22Rv1 (cell line): ENCODE data around the gene TIMM44.

Source experiments
- H3K27ac ChIP-seq: fragments of 450-650 bp; 2 replicates; pipeline ENCODE4 v1.5.1; 2017
- ZFX ChIP-seq: fragments of 450-650 bp; IDR thresholded peaks from 2 replicates; pipeline ENCODE4 v1.6.1; 2017; ENCODE audit warnings: antibody characterized with exemption, borderline replicate concordance
- TF ChIP-seq, protein P1 (sequence below): fragments of 450-650 bp; IDR thresholded peaks from 2 replicates; pipeline ENCODE4 v1.5.1; 2017; ENCODE audit warnings: mild to moderate bottlenecking

Gene TIMM44

DNA sequence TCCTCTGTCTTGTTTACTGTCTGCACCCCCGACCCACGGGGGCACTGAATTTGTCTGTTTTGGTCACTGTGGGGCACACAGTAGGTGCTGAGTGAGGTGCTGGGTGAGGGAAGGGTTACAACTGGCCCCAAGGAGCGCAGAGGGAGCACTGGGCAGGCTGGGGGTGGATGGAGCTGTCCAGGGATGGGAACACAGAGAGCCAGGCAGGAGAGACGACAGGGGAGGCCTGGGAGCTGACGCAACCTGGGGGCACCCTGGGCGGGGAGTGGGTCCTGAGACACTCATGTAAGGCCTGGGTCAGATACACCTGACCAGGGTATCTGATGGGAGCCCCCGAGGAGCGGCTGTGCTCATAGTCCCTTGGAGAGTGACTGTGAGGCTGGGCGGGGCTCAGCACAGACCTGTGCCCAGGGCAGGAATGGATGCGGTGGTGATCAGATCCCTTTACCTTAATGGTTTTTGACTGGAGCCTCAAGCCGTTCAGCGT, 37.2 kb upstream of the TIMM44 start:
- H3K27ac ChIP-seq: no peak overlapping the region
- no peak for TF ChIP-seq ZFX
- TF ChIP-seq, protein P1, sequence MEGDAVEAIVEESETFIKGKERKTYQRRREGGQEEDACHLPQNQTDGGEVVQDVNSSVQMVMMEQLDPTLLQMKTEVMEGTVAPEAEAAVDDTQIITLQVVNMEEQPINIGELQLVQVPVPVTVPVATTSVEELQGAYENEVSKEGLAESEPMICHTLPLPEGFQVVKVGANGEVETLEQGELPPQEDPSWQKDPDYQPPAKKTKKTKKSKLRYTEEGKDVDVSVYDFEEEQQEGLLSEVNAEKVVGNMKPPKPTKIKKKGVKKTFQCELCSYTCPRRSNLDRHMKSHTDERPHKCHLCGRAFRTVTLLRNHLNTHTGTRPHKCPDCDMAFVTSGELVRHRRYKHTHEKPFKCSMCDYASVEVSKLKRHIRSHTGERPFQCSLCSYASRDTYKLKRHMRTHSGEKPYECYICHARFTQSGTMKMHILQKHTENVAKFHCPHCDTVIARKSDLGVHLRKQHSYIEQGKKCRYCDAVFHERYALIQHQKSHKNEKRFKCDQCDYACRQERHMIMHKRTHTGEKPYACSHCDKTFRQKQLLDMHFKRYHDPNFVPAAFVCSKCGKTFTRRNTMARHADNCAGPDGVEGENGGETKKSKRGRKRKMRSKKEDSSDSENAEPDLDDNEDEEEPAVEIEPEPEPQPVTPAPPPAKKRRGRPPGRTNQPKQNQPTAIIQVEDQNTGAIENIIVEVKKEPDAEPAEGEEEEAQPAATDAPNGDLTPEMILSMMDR: no peak

DNA sequence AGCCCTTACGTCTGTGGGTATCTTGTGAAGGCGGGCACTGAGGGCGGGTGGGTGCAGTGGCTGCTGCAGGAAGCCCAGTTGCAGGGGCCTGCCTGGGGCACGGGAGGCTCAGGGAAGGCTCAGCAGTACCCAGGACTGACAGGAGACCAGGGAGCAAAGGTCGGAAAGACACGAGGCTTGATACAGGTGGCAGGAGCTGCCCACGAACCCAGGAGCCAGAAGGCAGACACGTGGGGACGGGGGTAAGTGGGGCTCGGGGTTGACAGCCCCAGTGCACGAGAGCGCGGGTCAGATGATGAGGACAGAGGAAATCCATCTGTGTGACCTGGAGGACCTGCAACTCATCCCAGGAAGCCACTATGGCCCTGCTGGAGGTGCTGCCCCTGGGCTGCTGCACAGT, 36.7 kb upstream of the TIMM44 start:
- TF ChIP-seq, protein P1: no peak
- TF ChIP-seq ZFX: no peak
- H3K27ac ChIP-seq: no peak overlapping the region

DNA sequence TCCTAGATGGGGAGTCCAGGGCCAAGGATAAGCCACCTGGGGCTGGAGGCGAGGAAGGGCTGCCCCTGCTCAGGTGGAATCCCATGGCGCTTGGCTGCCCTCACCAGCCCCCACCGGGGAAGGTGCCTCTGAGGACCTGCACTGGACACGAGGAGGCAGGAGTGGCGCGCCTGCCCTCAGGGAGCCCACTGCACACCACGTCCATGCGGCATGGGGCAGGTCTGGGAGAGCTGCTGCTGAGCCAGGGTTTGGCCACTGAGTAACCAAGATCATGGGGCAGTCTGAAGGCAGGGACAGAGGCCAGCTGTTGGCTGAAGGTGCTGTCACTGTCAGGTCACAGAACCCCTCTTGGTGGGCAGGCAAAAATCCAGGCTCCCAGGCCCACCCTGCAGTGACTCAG, 36.1 kb upstream of the TIMM44 start:
- H3K27ac ChIP-seq: no peak overlapping the region
- TF ChIP-seq, protein P1: no peak
- no peak for TF ChIP-seq ZFX

DNA sequence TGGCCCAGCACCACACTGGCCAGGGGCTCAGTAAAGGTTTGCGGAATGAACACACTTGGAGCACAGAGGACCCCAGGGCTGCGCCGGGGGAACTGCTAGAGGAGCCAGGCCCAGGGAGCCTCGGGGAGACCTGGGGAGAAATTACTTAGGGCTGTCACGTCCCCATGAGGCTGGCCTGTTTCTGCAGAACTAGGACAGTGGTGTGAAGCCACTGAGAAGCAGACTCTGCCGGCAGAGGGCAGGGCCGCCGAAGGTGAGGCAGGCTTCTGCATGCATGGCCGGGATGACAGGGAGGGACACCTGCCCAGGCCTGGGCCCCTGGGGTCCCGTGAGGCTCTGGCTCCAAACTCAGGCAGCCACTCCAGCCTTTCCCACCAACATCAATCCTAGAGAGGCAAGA, 35.5 kb upstream of the TIMM44 start:
- no peak overlapping the region for H3K27ac ChIP-seq
- no peak for TF ChIP-seq ZFX
- TF ChIP-seq, protein P1: no peak

DNA sequence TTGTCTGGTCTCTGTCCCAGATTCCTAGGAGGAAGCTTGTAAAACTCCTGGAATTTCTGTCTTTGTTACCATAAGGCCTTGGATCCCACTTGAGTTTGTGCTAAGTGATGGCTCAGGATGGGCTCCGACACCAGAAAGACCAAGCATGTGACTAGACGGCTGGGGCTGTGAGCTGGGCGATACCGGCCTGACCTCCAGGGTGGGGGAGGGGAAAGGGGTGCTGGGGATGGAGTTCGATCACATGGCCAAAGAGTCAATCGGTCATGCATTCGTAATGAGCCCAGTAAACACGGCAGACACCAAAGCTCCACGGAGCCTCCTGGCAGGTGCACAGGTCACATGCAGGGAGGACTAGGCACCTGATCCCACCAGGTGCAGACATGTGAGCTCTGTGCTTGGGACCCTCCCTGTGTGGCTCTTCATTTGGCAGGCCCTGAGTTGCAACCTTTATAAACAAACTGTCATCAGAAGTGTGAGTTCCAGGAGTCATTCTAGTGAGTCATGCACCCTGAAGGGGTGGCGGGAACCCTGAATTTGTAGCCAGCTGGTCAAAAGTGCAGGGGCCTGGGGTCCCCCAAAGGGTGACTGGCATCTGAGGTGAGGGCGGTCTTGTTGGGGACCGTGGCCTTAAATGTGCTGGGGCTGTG, 34.8 kb upstream of the TIMM44 start:
- no peak for TF ChIP-seq ZFX
- TF ChIP-seq, protein P1: no peak
- no peak overlapping the region for H3K27ac ChIP-seq

DNA sequence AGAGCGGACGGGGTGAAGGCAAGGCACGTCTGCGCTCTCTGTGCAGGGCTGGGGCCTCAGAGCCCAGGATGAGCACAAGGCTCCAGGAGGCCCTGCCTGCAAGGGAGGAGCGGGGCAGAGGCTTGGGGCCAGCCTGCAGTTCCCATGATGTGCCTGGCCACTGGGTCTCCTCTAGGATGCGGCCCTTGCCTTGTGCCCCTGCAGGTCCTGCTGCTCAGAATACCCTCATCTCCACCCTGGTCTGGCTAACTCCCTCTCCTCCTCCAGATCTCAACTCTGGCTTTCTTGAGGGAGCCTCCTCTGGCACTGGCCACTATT, 34.2 kb upstream of the TIMM44 start:
- TF ChIP-seq, protein P1: no peak
- TF ChIP-seq ZFX: no peak
- H3K27ac ChIP-seq: no peak overlapping the region

DNA sequence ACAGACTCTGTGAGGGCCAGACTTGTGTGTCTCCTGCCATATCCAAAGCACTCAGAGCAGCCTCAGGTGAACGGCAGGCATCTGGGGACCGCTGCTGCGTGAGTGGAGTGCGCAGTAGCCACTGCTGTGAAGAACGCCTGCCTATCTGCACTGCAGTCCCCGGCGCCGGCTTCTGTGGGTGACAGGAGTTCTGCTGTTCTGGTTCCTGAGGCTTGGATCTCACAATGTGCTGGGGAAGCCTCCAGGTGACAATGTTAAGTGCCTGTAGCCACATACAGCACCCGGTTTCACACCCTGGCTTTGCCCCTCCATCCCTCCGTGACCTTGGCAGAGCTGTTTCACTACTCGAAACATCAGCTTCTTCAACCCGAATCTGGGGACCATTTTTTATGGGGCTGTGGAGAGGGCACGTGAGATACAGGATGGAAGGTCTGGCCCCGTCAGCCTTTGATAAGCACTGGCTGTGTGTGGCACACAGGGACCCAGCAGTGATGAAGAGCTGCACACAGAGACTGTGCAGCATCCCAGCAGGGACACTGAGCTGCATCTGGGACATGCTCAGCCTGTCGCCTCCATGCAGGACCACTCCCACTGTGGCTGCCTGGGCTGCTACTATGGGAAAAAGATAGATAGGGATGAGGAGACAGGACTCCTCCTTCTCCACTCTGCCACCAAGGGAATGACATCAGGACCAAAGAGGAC, 33.7 kb upstream of the TIMM44 start:
- TF ChIP-seq, protein P1: no peak
- no peak for TF ChIP-seq ZFX

More for the DNA sequence above, 33.7 kb upstream of the TIMM44 start:
- no peak overlapping the region for H3K27ac ChIP-seq
